ENCODE data around the gene NUDT2. TPM values are rescaled to one million over a fixed set of nuclear protein-coding genes. Genes with fewer than 3 reads are reported as not detected.

NUDT2 gene
- total and polyA plus RNA-seq, 2 of the 4 experiments (the other 2 are of a cell fraction), result 36.6 to 45.0 TPM

Small RNA genes lying within 50 kb of the gene (microRNA-seq; reads per million reads assigned to microRNA genes)
- gene RF00019 (ENCODE audit: insufficient read depth, insufficient read length), result not detected
- not detected for gene RNU2-50P (ENCODE audit: insufficient read depth, insufficient read length)

Small RNA genes lying within 50 kb of the gene (small RNA-seq; reads per million reads assigned to genes)
- gene RF00019 (0 reads per million in 5 experiments), gene RNU2-50P (0 to 4.2 (median 0.17) reads per million in 5 experiments)

Other genes starting within 250 kb of the NUDT2 start
- 6.9 and 7.2 TPM in 2 replicates for gene DCAF12, start 202.9 kb upstream of the NUDT2 start, total RNA-seq (2012; rRNA removed)
- 12.6 and 17.1 TPM in 2 replicates for gene DCAF12, start 202.9 kb upstream of the NUDT2 start, polyA plus RNA-seq (2012; rRNA removed)
- gene UBAP1, start 150.5 kb upstream of the NUDT2 start, total RNA-seq (2012; rRNA removed), result 28.3 and 30.6 TPM in 2 replicates
- 35.4 and 37.0 TPM in 2 replicates for gene UBAP1, start 150.5 kb upstream of the NUDT2 start, polyA plus RNA-seq (2012; rRNA removed)
- gene KIF24, start 301 bp upstream of the NUDT2 start, total RNA-seq (2012; rRNA removed), result 2.5 and 3.0 TPM in 2 replicates
- 1.1 and 1.4 TPM in 2 replicates for gene KIF24, start 301 bp upstream of the NUDT2 start, polyA plus RNA-seq (2012; rRNA removed)
- 0.36 and 0.56 TPM in 2 replicates for gene MYORG, start 47.3 kb downstream of the NUDT2 start, total RNA-seq (2012; rRNA removed)
- 0.60 TPM in 2 replicates for gene MYORG, start 47.3 kb downstream of the NUDT2 start, polyA plus RNA-seq (2012; rRNA removed)
- gene FAM219A, start 129.0 kb downstream of the NUDT2 start, total RNA-seq (2012; rRNA removed), result 4.8 and 5.6 TPM in 2 replicates
- 20.1 and 20.8 TPM in 2 replicates for gene FAM219A, start 129.0 kb downstream of the NUDT2 start, polyA plus RNA-seq (2012; rRNA removed)
- not detected in 2 replicates for gene DNAI1, start 129.2 kb downstream of the NUDT2 start, total RNA-seq (2012; rRNA removed)
- not detected in 2 replicates for gene DNAI1, start 129.2 kb downstream of the NUDT2 start, polyA plus RNA-seq (2012; rRNA removed)
- not detected in 2 replicates for gene ENHO, start 193.4 kb downstream of the NUDT2 start, total RNA-seq (2012; rRNA removed)
- gene ENHO, start 193.4 kb downstream of the NUDT2 start, polyA plus RNA-seq (2012; rRNA removed), result 0.10 TPM in 1 of 2 replicates, not detected in the other